Natural killer cell (primary cell): Measurements from ENCODE around the gene LDHAL6A. TPM values are rescaled to one million over a fixed set of nuclear protein-coding genes. Genes with fewer than 3 reads are reported as not detected.

Experiments
- ATAC-seq, 3 donors: fragments of 150-1000 bp in 2 of 3; fragments of 200-7000 bp in 1 of 3; cut with Tn5 transposase; 1 replicate in 1 of 3; 2 replicates in 2 of 3; pipeline ENCODE4 v1.10.0; 2021; ENCODE audit warnings: mild to moderate bottlenecking in 2 of 3, moderate library complexity in 2 of 3
- DNase-seq, 2 donors: peaks; one replicate each; pipeline versions ENCODE4 v3.0.0 to v3.0.0-alpha.2; 2013 to 2021; ENCODE audit warnings: mixed read lengths in 1 of 2
- H3K27ac ChIP-seq: one replicate; pipeline ENCODE4 v1.5.1; 2013; ENCODE audit warnings: mild to moderate bottlenecking, low read length
- H3K27me3 ChIP-seq: one replicate; pipeline ENCODE4 v1.6.1; 2013; ENCODE audit warnings: low read length; ENCODE audit not compliant: control insufficient read depth, insufficient read depth
- H3K36me3 ChIP-seq: one replicate; pipeline ENCODE4 v1.6.1; 2013; ENCODE audit warnings: low read length; ENCODE audit not compliant: control insufficient read depth, insufficient read depth
- H3K4me1 ChIP-seq: one replicate; pipeline ENCODE4 v1.6.1; 2013; ENCODE audit warnings: low read length; ENCODE audit not compliant: control insufficient read depth, insufficient read depth
- H3K4me3 ChIP-seq: one replicate; pipeline ENCODE4 v1.5.1; 2013; ENCODE audit warnings: low read length
- H3K9me3 ChIP-seq: one replicate; pipeline ENCODE4 v1.6.1; 2013; ENCODE audit warnings: low read length; ENCODE audit not compliant: control insufficient read depth, insufficient read depth
- H3K27ac Mint-ChIP-seq, 2 donors: one replicate each; pipeline ENCODE4 v1.8.0; 2022; ENCODE audit warnings: mild to moderate bottlenecking in 2 of 2, mixed read lengths in 2 of 2, moderate library complexity in 1 of 2
- H3K27me3 Mint-ChIP-seq, 2 donors: one replicate each; pipeline ENCODE4 v1.8.0; 2022; ENCODE audit warnings: low read depth in 2 of 2, mixed read lengths in 2 of 2
- H3K36me3 Mint-ChIP-seq: one replicate; pipeline ENCODE4 v1.8.0; 2022; ENCODE audit warnings: mixed read lengths
- H3K4me1 Mint-ChIP-seq, 2 donors: one replicate each; pipeline ENCODE4 v1.8.0; 2022; ENCODE audit warnings: mixed read lengths in 2 of 2
- H3K4me3 Mint-ChIP-seq: one replicate; pipeline ENCODE4 v1.8.0; 2022; ENCODE audit warnings: mild to moderate bottlenecking, moderate library complexity, mixed read lengths
- H3K9me3 Mint-ChIP-seq, 2 donors: one replicate each; pipeline ENCODE4 v1.8.0; 2022; ENCODE audit warnings: mixed read lengths in 2 of 2
- CTCF ChIP-seq: fragments of 200-600 bp; IDR thresholded peaks from one replicate; pipeline ENCODE4 v1.8.0; 2022; ENCODE audit warnings: antibody characterized with exemption
- WGBS: methylation state at CpG from one replicate; pipeline ENCODE4 v1.1.7; 2013; ENCODE audit warnings: missing lambda C conversion rate; ENCODE audit not compliant: insufficient coverage; 5-methylcytosine and 5-hydroxymethylcytosine counted together
- intact Hi-C: fragments of 100-400 bp; cut with micrococcal nuclease; formaldehyde crosslinking; loops from one replicate; pipeline ENCODE4 v1.14.2; 2022
- total RNA-seq, 4 donors: library from RNA; stranded (reverse); fragments of 120-200 nt in 1 of 4; gene quantifications; one replicate each; pipeline versions ENCODE4 v1.2.3 to v1.2.4, GENCODE V29; 2013 to 2022

LDHAL6A gene
- total RNA-seq, 3 donors from 2014 or later (not counting 1 experiment from before 2014, with no cell fraction given), result 0.15 to 0.82 (median 0.72) TPM

- H3K36me3 ChIP-seq, result no peaks in the 10 kb centered on the region
- Mint-ChIP-seq H3K27me3 (peaks cover 0 to 8% of the 10 kb centered on the region in 2 donors), H3K4me1 (no peaks in the 10 kb centered on the region), H3K36me3 (no peaks in the 10 kb centered on the region), H3K27ac (no peak overlapping the region), H3K4me3 (no peak overlapping the region), H3K9me3 (no peaks in the 10 kb centered on the region)
- TF ChIP-seq CTCF, result no peak
- ATAC-seq, result no peak
- no peaks in the 10 kb centered on the region for H3K27me3 ChIP-seq
- no peak overlapping the region for H3K4me3 ChIP-seq
- H3K9me3 ChIP-seq, result no peaks in the 10 kb centered on the region
- H3K27ac ChIP-seq, result no peak overlapping the region
- no peaks in the 10 kb centered on the region for H3K4me1 ChIP-seq
- no peak for DNase-seq
- WGBS, result 100% methylated on average over 1 of the region's 2 CpGs
- intact Hi-C loops, result no loop called here
These were observed 36.6 kb upstream of the LDHAL6A start for GRCh38 chr11:18419040-18419439.

GRCh38 chr11:18420067-18420466 lies 35.6 kb upstream of the LDHAL6A start:
- Histone ChIP-seq H3K4me1 (no peaks in the 10 kb centered on the region), H3K9me3 (no peaks in the 10 kb centered on the region), H3K36me3 (no peaks in the 10 kb centered on the region), H3K27me3 (no peaks in the 10 kb centered on the region), H3K27ac (no peak overlapping the region), H3K4me3 (no peak overlapping the region)
- DNase-seq (no peak), ATAC-seq (no peak)
- Mint-ChIP-seq H3K27ac (no peak overlapping the region), H3K9me3 (no peaks in the 10 kb centered on the region), H3K4me1 (no peaks in the 10 kb centered on the region), H3K36me3 (no peaks in the 10 kb centered on the region), H3K4me3 (no peak overlapping the region), H3K27me3 (peaks cover 0 to 8% of the 10 kb centered on the region in 2 donors)
- intact Hi-C loops, result no loop called here
- WGBS, result no CpG with 5 or more reads among the region's 2 CpGs
- TF ChIP-seq CTCF, result no peak

GRCh38 chr11:18427240-18427639 lies 28.4 kb upstream of the LDHAL6A start:
- H3K36me3 ChIP-seq, result no peaks in the 10 kb centered on the region
- no peak overlapping the region for H3K4me3 Mint-ChIP-seq
- H3K27me3 Mint-ChIP-seq, result peaks cover 0 to 8% of the 10 kb centered on the region in 2 donors
- H3K9me3 Mint-ChIP-seq, result no peaks in the 10 kb centered on the region
- no peaks in the 10 kb centered on the region for H3K27me3 ChIP-seq
- H3K9me3 ChIP-seq, result no peaks in the 10 kb centered on the region
- H3K4me1 ChIP-seq, result no peaks in the 10 kb centered on the region
- 100% methylated on average over 2 of the region's 4 CpGs for WGBS
- no peak overlapping the region for H3K27ac ChIP-seq
- no peak overlapping the region for H3K4me3 ChIP-seq
- H3K4me1 Mint-ChIP-seq, result no peaks in the 10 kb centered on the region
- DNase-seq (no peak), ATAC-seq (no peak)
- H3K27ac Mint-ChIP-seq, result no peak overlapping the region
- no peaks in the 10 kb centered on the region for H3K36me3 Mint-ChIP-seq
- TF ChIP-seq CTCF, result no peak
- intact Hi-C loops, result no loop called here

GRCh38 chr11:18429332-18429731 lies 26.3 kb upstream of the LDHAL6A start:
- no peaks in the 10 kb centered on the region for H3K27me3 Mint-ChIP-seq
- intact Hi-C loops, result no loop called here
- no peaks in the 10 kb centered on the region for H3K9me3 Mint-ChIP-seq
- H3K4me1 Mint-ChIP-seq, result no peaks in the 10 kb centered on the region
- DNase-seq (no peak), ATAC-seq (no peak)
- H3K9me3 ChIP-seq, result no peaks in the 10 kb centered on the region
- 97% methylated on average over 4 of the region's 5 CpGs for WGBS
- H3K4me3 ChIP-seq, result no peak overlapping the region
- no peak overlapping the region for H3K4me3 Mint-ChIP-seq
- no peaks in the 10 kb centered on the region for H3K36me3 Mint-ChIP-seq
- no peaks in the 10 kb centered on the region for H3K27me3 ChIP-seq
- H3K27ac Mint-ChIP-seq, result no peak overlapping the region
- no peaks in the 10 kb centered on the region for H3K36me3 ChIP-seq
- no peak overlapping the region for H3K27ac ChIP-seq
- no peaks in the 10 kb centered on the region for H3K4me1 ChIP-seq
- TF ChIP-seq CTCF, result no peak
